Right ventricle myocardium inferior (tissue), 1 donor: ENCODE results near the gene PUSL1. TPM values are rescaled to one million over a fixed set of nuclear protein-coding genes. Genes with fewer than 3 reads are reported as not detected.
A peak's percentile ranks its signal among the peaks of the same experiment; 100 is the strongest.

Source experiments
- ATAC-seq: fragments of 200-7000 bp; cut with Tn5 transposase; one replicate; pipeline ENCODE4 v1.9.1; 2020; ENCODE audit warnings: mild to moderate bottlenecking, moderate library complexity
- DNase-seq: peaks from one replicate; pipeline ENCODE4 v3.0.0; 2021; ENCODE audit errors: missing footprints
- intact Hi-C: fragments of 100-400 bp; cut with DNase I; formaldehyde crosslinking; loops from one replicate; pipeline ENCODE4 v1.11.0; 2022
- total RNA-seq: library from RNA; stranded (reverse); fragmentation: NEBNext Ultra II Directional; extraction: Animal tissue kit (Norgen Biotek cat#: 25700); gene quantifications from one replicate; pipeline ENCODE4 v1.2.1, GENCODE V29; 2021
- donor health status: DM: no; HTN: yes; CAD: no; lungs with severe emphysema.

Gene PUSL1
- total RNA-seq, 1 donor from 2014 or later: 10.3 TPM

GRCh38 chr1:1274299-1274930 lies 34.0 kb upstream of the PUSL1 start:
- peak; percentile 51 for ATAC-seq
- DNase-seq: no peak
- intact Hi-C loops: no loop called here

DNA sequence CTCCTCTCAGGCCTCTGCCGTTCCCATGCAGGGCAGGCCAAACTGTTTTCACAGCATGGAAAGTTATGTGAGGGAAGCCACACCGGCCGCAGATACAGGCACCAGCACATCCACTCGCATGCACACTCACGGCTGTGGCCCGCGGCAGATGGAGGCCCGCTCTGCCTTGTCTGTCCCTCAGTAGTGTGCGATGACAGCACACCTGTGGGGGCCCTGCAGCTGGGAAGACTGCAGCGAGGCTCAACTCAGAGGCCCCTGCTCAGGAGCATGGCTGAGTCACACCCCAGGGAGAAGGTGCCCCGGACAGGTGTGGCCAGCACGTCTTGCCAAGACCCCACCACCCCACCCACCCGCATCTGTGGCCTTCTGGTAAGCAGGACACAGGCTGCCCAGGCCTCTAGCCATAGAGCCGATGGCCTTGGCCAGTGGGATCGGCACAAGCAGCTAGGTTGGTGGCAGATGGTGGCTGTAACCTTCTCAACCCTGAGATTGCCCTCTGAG lies 33.4 kb upstream of the PUSL1 start:
- peak; percentile 56 for DNase-seq
- ATAC-seq: no peak
- intact Hi-C loops: no loop called here

GRCh38 chr1:1275836-1276235 lies 32.6 kb upstream of the PUSL1 start:
- ATAC-seq: no peak

GRCh38 chr1:1278620-1279019 lies 29.8 kb upstream of the PUSL1 start:
- DNase-seq (no peak), ATAC-seq (no peak)
- intact Hi-C loops: no loop called here

More at GRCh38 chr1:1275836-1276235, 32.6 kb upstream of the PUSL1 start:
- no peak for DNase-seq
- intact Hi-C loops: no loop called here

DNA sequence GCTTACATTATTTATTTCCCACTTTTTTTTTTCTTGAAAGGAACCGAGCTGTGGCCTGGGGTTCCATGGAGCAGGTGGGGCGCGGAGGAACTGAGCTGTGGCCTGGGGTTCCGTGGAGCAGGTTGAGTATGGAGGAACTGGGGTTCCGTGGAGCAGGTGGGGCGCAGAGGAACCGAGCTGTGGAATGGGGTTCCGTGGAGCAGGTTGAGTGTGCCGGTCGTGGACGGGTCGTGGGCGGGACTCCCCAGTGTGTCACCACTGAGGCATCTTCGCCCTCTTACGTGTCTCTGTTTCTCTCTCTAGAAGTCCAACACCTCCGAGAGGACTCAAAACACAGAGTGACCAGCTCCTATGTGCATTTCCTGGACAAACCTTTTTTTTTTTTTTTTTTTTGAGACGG lies 29.4 kb upstream of the PUSL1 start:
- no peak for ATAC-seq
- intact Hi-C loops: no loop called here

DNA sequence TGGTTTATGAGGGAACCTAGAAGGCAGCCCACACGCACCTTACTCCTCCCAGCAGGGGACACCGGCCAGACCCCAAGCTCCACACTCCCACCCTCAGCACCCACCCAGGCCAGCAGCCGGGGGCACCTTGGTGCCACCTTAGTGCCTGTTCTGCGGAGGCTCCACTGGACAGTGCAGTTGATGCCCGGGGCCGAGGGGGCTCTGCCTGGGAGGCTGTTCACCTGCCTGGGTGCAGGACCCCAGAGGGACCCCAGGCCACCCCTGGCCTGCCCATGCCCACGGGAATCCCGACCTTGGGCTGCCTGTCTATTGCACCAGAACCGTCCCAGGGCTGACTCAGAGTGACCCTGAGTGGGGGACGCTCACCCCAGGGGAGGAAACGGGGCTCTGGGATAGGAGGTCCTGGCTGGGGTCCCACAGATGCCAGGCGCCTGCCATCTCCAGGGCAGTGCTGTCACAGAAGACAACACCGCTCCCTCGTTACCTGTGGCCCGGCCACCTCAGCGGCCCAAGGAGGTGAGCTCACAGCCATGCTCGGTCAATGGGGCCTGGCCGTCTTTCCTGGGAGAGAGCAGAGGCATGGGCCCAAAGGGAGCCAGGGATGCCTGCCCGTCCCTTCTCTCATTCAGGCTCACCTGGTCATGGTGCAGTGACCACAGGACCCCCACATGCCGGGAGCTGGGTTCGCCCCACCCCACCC lies 27.5 kb upstream of the PUSL1 start:
- intact Hi-C loops: no loop called here
- no peak for ATAC-seq
- DNase-seq: peak; percentile 60

More for the DNA sequence above, 29.4 kb upstream of the PUSL1 start:
- no peak for DNase-seq

GRCh38 chr1:1281533-1282321 lies 26.7 kb upstream of the PUSL1 start:
- peak; percentile 90 for ATAC-seq
- DNase-seq: peak; percentile 89
- intact Hi-C loops: no loop called here

DNA sequence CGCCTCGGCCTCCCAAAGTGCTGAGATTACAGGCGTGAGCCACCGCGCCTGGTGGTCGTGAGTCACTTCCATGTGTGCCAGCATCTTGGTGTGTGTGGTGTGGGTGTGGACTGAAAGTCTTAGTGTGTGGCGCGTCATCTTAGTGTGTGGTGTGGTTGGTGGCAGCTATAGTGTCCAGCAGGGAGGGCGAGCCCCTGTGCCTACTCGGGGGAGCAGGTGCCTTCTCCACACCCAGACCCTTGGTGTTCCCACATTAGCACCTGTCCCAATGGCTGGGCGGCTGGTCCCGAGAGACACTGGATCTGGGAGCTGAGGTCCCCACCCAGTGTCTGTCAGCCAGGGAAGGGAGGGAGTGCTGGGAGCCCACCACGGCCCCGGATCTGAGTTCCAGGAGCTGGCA lies 25.4 kb upstream of the PUSL1 start:
- intact Hi-C loops: no loop called here
- DNase-seq (peak; percentile 65), ATAC-seq (no peak)

DNA sequence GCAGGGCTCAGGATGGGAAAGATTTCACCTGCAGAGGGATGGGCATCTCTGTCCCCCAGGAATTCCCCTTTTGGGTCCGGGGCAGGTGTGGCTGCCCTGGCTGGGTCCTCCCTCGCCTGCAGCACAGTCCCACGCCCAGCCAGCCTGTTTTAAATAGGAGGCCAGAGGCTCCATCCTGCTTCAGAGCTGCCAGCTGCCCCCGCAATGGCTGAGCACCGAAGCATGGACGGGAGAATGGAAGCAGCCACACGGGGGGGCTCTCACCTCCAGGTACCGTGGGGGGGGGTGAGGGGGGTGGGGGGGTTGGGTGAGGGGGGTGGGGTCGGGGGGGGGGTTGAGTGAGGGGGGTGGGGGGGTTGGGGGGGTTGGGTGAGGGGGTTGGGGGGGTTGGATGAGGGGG lies 24.6 kb upstream of the PUSL1 start:
- DNase-seq (peak; percentile 18), ATAC-seq (no peak)
- intact Hi-C loops: no loop called here

GRCh38 chr1:1284221-1285101 lies 23.9 kb upstream of the PUSL1 start:
- DNase-seq: peak; percentile 49
- intact Hi-C loops: no loop called here

DNA sequence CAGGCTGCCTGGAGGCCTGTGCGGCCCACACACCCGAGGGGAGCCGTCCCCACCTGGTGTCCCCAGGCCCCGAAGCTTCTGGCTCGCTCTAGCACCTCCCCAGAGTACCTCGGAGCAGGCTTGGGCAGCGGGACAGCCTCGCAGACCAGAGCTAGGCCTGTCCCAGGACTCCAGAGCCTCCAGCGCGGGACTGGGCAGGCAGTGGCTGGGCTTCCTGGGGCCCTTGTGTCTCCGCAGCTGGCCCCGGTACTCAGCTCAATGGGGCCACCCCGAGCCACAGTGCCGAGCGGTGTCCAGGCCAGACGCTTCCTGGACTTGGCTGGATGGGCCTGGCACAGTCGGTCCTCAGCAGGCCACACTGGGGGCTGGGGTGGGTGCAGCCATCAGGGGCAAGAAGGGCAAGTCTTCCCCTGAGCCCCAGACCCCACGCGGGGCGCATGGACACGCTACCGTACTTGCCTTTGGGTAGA lies 23.3 kb upstream of the PUSL1 start:
- ATAC-seq: no peak
- intact Hi-C loops: no loop called here
- DNase-seq: peak; percentile 56

More at GRCh38 chr1:1284221-1285101, 23.9 kb upstream of the PUSL1 start:
- ATAC-seq: no peak

DNA sequence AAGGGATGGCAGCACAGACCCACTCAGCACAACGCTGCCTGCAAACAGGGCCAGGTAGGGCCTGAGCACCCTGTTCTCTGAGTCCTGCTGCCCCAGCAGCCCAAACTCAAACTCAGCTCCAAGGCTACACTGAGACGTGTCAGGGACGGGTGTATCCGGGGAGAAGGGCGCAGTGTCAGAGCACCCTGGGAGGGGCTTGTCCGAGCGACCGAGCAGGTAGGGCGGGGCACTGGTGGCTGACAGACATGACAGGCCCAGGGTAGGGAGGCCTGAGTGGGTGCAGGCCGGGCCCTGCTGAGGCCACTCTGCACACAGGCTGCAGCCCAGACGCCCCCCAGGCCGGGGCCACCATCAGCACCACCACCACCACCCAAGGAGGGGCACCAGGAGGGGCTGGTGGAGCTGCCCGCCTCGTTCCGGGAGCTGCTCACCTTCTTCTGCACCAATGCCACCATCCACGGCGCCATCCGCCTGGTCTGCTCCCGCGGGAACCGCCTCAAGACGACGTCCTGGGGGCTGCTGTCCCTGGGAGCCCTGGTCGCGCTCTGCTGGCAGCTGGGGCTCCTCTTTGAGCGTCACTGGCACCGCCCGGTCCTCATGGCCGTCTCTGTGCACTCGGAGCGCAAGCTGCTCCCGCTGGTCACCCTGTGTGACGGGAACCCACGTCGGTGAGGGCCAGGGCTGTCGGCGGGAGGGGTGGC lies 22.6 kb upstream of the PUSL1 start:
- ATAC-seq (no peak), DNase-seq (peak; percentile 68)
- intact Hi-C loops: no loop called here

DNA sequence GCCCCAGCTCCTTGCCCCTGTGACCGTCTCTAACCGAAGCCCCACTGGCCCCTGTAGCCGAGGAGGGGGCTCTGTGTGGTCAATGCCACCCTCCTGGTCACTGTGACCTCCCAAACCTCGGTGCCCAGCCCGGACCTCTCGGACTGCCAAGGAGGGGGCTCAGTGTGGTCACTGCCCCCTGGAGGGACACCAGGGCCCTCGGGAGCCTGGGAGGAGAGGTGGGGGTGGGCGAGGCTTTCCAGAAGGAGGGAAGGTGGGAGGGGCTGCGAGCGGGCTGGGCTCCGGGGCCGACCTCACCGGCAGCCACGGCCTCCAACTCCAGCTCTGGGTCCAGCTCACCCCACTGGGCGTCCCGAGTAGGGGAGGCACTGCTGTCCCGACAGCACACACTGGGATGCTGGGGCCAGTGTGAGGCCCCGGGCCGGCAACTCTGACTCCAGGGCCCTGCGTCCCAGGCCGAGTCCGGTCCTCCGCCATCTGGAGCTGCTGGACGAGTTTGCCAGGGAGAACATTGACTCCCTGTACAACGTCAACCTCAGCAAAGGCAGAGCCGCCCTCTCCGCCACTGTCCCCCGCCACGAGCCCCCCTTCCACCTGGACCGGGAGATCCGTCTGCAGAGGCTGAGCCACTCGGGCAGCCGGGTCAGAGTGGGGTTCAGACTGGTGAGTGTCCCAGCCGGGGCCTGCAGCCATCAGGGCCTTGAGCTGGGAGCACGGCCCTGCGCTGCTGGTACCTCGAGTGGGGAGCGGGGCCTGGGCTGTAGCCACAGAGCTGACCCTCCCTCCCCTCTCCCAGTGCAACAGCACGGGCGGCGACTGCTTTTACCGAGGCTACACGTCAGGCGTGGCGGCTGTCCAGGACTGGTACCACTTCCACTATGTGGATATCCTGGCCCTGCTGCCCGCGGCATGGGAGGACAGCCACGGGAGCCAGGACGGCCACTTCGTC lies 21.8 kb upstream of the PUSL1 start:
- intact Hi-C loops: no loop called here
- peak; percentile 37 for DNase-seq
- no peak for ATAC-seq

DNA sequence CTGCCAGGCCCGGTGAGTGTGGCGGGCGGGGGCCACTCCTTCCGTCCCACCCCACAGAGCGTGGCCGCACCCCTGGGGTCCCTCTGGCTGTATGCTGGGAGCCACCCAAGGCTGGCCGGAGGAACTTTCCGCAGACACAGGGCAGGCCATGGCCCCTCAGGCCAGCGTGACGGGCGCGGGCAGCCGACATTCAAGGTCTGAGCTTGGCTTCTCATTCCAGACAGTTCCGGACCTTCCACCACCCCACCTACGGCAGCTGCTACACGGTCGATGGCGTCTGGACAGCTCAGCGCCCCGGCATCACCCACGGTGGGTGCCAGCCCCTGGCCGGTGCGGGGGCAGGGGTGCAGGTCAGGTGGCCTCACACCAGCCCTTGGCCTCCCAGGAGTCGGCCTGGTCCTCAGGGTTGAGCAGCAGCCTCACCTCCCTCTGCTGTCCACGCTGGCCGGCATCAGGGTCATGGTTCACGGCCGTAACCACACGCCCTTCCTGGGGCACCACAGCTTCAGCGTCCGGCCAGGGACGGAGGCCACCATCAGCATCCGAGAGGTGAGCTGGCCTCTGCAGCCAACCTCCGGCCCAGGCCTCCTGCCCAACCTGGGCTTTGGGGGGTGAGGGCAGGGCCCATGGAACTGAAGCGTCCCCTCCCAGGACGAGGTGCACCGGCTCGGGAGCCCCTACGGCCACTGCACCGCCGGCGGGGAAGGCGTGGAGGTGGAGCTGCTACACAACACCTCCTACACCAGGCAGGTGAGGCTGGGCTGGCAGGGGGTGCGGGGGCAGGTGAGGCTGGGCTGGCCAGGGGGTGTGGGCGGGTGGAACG lies 20.9 kb upstream of the PUSL1 start:
- DNase-seq (no peak), ATAC-seq (no peak)
- intact Hi-C loops: no loop called here

DNA sequence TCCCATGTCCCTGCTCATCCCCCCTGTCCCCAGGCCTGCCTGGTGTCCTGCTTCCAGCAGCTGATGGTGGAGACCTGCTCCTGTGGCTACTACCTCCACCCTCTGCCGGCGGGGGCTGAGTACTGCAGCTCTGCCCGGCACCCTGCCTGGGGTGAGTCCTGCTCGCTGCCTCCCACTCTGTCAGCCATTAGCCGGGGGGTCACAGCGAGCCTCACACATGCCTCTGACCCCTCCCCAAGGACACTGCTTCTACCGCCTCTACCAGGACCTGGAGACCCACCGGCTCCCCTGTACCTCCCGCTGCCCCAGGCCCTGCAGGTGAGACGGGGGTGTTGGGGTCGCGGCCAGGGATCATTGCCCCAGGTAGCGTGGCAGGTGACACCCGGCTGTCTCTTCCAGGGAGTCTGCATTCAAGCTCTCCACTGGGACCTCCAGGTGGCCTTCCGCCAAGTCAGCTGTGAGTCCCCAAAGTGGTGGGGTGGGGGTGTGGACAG lies 18.1 kb upstream of the PUSL1 start:
- DNase-seq (peak; percentile 74), ATAC-seq (no peak)
- intact Hi-C loops: loop anchor here (2.0 kb wide), 1 partner anchor 167 kb away; no protein-coding TSS in a partner anchor

GRCh38 chr1:1291023-1291528 lies 17.3 kb upstream of the PUSL1 start:
- DNase-seq (peak; percentile 45), ATAC-seq (peak; percentile 6)
- intact Hi-C loops: loop anchor here (2.0 kb wide), 1 partner anchor 168 kb away; no protein-coding TSS in a partner anchor
